ENCODE measurements around the gene DBH.

DNA sequence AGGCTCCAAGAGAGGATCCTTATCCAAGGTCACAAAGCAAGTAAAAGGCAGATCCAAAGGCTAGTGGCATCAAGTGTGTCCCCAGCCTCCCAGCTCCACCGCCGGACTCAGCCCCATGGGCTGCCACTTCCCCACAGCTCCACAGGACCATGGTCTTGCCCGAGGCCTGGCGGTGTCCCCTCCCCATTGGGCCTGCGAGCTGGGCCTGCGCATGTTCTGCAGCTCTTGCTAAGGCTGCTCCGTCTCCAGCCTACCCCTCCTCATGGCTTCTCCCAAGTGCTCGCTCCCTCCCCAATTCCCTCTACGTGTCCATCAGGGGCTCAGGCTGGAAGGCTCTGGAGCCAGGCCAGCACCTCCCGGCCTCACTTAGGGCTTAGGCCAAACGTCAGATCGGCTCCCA is 29.4 kb downstream of the DBH start:
- TF ChIP-seq, protein P1, sequence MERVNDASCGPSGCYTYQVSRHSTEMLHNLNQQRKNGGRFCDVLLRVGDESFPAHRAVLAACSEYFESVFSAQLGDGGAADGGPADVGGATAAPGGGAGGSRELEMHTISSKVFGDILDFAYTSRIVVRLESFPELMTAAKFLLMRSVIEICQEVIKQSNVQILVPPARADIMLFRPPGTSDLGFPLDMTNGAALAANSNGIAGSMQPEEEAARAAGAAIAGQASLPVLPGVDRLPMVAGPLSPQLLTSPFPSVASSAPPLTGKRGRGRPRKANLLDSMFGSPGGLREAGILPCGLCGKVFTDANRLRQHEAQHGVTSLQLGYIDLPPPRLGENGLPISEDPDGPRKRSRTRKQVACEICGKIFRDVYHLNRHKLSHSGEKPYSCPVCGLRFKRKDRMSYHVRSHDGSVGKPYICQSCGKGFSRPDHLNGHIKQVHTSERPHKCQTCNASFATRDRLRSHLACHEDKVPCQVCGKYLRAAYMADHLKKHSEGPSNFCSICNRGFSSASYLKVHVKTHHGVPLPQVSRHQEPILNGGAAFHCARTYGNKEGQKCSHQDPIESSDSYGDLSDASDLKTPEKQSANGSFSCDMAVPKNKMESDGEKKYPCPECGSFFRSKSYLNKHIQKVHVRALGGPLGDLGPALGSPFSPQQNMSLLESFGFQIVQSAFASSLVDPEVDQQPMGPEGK (CRISPR knock-in tag; IDR thresholded peaks at IDR 0.05; ENCODE audit: borderline replicate concordance) = no peak
- no peak for TF ChIP-seq ZC3H10 (CRISPR knock-in tag; IDR thresholded peaks at IDR 0.05)
- TF ChIP-seq, protein P2, sequence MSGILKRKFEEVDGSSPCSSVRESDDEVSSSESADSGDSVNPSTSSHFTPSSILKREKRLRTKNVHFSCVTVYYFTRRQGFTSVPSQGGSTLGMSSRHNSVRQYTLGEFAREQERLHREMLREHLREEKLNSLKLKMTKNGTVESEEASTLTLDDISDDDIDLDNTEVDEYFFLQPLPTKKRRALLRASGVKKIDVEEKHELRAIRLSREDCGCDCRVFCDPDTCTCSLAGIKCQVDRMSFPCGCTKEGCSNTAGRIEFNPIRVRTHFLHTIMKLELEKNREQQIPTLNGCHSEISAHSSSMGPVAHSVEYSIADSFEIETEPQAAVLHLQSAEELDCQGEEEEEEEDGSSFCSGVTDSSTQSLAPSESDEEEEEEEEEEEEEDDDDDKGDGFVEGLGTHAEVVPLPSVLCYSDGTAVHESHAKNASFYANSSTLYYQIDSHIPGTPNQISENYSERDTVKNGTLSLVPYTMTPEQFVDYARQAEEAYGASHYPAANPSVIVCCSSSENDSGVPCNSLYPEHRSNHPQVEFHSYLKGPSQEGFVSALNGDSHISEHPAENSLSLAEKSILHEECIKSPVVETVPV (CRISPR knock-in tag; IDR thresholded peaks at IDR 0.05) = no peak
- TF ChIP-seq OSR1 (CRISPR knock-in tag; IDR thresholded peaks at IDR 0.05) = no peak
- no peak for TF ChIP-seq TCF4 (CRISPR knock-in tag; IDR thresholded peaks at IDR 0.05; ENCODE audit: borderline replicate concordance)
- TF ChIP-seq ZFP30 (CRISPR knock-in tag; IDR thresholded peaks at IDR 0.05) = no peak
- TF ChIP-seq, protein P3, sequence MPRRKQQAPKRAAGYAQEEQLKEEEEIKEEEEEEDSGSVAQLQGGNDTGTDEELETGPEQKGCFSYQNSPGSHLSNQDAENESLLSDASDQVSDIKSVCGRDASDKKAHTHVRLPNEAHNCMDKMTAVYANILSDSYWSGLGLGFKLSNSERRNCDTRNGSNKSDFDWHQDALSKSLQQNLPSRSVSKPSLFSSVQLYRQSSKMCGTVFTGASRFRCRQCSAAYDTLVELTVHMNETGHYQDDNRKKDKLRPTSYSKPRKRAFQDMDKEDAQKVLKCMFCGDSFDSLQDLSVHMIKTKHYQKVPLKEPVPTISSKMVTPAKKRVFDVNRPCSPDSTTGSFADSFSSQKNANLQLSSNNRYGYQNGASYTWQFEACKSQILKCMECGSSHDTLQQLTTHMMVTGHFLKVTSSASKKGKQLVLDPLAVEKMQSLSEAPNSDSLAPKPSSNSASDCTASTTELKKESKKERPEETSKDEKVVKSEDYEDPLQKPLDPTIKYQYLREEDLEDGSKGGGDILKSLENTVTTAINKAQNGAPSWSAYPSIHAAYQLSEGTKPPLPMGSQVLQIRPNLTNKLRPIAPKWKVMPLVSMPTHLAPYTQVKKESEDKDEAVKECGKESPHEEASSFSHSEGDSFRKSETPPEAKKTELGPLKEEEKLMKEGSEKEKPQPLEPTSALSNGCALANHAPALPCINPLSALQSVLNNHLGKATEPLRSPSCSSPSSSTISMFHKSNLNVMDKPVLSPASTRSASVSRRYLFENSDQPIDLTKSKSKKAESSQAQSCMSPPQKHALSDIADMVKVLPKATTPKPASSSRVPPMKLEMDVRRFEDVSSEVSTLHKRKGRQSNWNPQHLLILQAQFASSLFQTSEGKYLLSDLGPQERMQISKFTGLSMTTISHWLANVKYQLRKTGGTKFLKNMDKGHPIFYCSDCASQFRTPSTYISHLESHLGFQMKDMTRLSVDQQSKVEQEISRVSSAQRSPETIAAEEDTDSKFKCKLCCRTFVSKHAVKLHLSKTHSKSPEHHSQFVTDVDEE (CRISPR knock-in tag; IDR thresholded peaks at IDR 0.05) = no peak
- no peak for TF ChIP-seq ISL1 (CRISPR knock-in tag; IDR thresholded peaks at IDR 0.05)
- TF ChIP-seq ESRRG (CRISPR knock-in tag; IDR thresholded peaks at IDR 0.05) = no peak
- TF ChIP-seq ARNTL (CRISPR knock-in tag; IDR thresholded peaks at IDR 0.05; ENCODE audit: borderline replicate concordance, low read depth) = no peak

Measured in SK-N-SH treated with all-trans-retinoic acid at 6 μM for 48 hours (cell line).